GM19023 (cell line): ENCODE data around the gene CAMKMT.
A peak's percentile ranks its signal among the peaks of the same experiment; 100 is the strongest.

Experiments
- ATAC-seq: cut with Tn5 transposase; IDR thresholded peaks from one replicate; pipeline ENCODE4 v1.9.1; 2021; ENCODE audit warnings: mild to moderate bottlenecking, moderate library complexity; ENCODE audit not compliant: unreplicated experiment

The CAMKMT gene

DNA sequence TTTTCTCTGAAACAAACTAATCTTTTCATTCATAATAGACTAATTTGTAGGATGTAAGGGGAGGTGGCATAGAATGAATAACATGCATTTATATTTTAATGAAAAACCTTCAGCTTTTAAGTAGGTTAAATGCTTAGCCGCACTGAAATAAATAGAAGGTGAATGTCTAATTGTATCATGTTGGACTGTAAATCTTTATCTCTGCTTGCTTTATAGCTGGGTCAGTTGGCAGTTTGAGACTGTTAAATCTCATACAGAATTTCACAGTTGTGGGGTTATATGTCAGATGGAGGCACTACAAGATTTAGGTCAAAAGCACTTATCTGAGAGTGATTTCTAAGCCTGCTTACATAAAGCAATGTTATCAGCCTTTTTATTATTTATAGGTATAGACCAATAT, 405.0 kb downstream of the CAMKMT start:
- ATAC-seq, result no peak

DNA sequence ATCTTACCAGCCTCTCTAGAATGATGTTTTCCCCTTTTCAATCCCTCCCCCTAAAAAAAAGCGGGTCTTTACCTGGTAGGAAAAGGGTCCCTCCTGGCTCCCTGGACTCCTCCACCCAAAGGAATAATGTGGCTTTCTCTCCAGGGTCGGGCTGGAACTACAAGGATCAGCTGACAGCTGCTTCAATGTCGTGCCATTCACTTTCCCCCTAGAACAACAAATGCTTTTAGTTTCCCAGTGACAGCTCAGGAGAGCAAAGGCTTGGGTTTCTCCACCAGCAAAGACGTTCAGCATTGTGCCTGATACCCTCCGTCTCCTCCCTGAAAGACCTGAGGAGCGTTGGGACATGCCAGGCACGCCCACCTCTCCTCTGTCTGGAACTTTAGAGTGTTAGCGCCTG, 405.9 kb downstream of the CAMKMT start:
- no peak for ATAC-seq

DNA sequence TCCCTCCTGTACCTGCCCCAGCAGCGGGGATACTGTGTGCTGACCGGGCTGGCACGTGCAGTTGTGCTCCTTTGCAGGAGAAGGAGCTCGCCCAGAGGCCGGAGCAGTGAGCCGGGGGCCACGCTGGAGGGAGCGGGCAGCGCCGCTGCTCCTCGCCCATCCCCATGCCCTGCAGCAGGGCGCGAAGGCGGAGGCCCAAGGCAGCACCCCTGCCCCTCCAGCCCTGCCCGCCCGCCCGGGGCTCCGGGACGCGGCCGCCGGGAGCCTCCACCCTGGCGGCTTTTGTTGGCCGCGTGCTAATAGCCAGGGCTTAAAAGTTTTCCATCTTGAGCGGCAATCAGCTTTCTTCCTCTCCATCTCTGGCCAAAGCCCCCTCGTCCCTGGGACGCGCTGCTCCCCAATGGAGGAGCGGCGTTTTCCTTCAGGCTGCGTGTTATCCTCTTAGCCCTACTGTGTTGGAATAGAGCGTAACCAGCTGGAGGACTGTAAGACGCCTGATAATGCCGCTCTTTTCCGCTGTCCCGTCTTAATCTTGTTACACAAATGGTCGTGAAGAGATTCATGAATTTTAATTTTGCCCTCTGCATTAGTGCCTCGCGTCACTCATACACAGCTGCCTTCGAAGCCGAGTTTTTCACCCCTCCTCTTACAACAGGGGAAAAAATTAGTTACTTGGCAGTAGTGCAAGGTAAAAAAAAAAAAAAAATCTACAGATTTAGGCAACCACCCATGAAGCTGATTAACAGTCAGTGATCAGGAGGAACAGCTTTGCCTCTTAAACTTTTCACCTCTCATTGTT, 406.9 kb downstream of the CAMKMT start:
- ATAC-seq, result no peak

DNA sequence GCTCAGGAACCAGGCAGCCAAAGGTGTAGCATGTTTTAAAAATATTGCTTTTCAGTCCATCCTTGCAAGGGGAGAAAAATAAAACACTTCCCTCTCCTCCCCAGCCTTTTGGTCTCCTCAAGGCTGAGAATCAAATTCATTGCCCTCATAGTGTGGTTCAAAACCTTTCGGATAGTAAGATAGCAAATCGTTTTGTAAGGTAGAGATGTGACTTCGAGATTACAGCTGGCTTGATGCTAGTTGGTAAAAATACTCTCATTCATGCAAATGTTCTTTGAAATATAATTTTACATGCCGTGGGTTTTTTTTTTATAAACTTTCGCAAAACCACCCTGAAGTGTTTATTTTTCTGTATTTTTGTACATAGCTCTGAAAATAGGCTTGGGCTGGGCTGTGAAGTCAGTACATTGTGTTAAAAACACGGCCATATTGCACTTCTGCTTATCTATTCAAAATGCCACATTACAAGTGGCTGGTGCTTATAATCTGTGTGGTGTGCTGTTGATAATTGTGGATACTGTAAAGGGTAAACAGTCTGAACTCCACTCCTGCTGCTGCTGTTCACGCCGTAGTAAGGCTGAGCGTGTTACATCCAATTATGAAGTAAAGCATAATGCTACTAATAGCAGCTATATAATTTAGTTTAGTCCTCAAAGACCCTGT, 407.7 kb downstream of the CAMKMT start:
- no peak for ATAC-seq

DNA sequence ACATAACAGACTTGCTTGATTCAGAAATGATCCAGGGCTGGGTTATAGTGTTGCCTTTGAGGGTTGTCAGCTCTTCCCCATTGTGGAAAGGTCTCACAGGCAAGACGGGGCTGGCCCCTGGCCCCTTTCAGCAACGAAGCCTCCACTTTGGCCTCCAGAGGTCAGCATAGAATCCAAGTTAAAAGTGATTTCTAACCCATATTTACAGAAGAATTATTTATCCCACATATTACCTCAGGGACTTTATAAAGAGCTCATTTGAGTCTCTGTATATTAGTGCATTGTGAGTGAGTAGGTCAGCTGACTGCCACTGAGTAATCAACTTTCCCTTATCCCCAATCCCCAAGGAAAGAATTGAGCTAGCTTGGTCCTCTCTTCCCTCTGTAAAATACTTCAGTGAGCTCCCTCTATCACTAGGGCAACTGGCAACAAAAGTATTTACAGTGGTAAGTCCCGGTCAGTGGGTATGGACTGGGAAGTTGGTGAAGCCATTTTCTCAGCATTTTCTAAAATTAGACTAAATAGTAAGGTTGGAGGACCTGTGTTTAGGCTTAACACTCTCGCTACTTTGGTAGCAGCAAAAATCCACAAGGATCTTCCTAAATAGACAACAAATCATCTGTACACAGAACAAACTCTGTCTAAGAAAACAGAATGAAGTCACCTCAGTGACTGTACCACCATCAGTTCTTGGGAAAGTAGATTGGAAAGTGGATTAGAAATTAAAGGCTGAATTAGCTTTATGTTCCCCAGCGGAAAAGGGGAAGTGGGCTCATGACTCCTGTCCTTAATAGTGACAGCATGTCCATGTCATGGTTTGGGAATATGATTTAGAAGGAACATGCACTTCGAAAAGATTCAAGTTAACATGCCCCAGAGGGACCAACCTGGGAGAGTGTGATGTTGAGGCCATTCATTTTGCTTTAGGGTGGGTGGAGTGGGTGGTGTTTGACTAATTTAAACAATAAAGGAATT, 408.8 kb downstream of the CAMKMT start:
- no peak for ATAC-seq

DNA sequence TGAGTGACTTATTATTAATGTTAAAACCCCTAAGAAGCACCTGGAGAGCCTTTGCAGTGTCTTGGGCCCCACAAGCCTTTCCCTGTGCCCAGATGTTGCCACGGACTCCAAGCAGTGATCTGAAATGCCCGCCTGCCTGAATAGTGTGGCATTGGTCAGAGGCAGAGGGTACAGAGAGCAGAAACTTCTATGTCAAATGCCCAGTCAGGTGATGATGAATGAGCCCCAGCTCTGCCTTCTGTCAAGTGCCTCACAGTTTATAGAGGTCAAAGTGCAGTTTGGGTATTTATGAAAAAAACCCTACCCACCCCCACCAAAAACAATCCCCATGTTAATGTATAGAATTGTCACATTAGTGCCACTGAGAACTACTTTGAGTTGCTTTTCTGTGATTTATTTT, 409.8 kb downstream of the CAMKMT start:
- ATAC-seq, result no peak

DNA sequence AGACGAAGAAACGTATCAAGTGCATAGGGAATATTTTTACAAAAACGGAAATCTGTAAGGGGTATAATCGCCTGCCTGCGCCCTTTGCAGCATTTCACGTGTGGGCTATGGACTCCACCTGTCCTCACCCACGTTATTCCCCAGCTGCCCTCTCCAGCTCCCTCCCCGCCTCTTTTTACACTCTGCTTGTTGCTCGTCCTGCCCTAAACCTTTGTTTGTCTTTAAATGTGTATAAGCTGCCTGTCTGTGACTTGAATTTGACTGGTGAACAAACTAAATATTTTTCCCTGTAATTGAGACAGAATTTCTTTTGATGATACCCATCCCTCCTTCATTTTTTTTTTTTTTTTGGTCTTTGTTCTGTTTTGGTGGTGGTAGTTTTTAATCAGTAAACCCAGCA, 410.4 kb downstream of the CAMKMT start:
- ATAC-seq, result no peak

DNA sequence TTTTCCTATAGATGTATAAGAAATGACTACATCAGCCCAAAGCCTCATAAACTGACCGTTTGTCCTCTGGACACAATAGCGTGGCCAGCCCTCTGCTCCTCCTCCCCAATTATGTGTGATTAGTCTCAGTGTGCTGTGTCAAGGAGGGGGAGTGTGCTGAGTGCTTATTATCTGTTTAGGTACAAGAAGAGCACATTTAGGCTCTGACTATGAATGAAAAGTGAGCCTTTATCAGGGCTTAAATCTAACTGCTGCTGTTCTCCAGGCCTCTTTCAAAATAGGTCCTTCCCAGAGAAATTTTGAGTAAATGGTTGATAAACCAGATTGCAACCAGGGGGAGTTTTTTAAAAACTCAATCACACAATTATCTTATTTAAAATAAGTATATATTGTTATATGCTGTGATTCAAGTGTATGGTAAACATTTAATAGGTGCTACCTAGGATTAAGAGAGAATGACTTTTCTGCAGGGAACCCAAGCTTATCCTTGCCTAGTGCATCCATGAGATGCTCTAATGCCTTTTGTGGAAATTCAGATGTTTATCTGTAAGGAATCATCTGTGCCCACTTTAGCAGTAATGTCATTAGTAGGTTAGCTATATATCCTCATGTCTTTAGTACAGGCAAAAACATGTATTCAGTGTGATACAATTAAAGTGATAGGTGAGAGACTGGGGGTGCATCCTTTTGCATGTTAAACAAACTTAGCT, 411.1 kb downstream of the CAMKMT start:
- no peak for ATAC-seq

DNA sequence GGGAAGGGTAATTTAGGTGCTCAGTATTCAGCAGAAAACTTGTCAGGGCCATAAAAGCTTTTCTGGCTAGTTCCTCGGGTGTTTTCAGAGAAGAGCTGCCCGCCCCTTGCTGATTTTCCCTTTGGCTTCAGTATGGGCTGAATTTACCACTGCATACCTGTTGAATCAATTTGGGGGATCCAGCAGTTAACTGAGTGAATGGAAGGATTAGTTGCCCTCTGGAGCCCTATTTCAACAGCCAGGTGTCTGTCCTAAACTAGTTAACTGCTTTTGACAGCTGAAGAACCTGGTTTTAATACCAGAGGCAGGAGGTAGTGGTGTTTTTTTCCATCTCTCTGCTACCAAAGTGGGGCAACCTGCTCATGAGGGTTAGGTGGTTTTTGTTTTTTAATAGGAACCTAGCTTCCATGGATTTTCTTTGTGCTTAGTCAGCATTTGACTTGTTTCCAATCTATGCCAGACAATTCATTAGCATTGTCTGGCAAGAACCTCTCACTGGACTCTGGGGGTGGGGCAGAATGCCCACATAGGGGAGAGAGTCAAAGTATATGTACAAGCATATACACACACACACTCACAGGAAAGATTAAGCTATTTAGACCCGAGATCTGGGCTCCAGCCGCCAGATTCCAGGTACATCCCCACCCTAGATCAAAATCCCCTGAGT, 413.2 kb downstream of the CAMKMT start:
- no peak for ATAC-seq

DNA sequence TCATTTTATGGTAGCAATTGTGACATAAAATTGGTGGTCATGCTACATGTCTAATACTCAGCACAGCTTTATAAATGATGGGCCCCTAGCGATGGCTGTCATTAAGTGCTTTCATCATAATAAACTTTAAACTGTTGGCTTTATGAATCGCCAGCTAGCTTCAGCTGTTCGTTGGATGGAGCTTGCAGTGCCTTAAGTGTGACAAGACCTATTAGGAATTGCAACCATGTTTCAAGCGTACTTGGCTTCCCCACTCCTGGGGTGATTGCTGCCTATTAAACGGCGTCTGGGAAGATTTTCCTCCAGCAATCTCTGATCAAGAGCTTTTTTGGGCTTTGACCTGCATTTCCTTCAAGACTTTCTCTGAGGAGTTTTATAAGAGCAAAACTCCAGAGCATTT, 415.3 kb downstream of the CAMKMT start:
- ATAC-seq, result no peak

DNA sequence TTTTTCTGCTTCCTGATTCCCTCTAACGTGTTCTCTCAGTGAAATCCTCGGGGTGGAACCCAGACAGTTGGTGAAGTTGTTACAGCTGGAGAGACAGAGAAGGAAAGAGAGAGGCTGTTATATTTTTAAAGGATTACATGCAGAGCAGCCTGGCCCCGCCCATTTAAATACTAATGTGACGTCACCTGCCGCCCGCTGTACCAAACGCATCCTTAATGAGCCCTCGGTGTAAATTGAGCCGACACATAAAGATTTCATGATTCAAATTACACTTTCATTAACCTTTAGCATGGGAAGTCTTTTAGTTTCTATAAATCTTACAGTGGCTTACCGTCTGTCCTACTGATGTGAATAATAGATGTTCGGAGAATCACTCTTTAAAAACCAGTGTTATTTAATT, 415.8 kb downstream of the CAMKMT start:
- ATAC-seq, result no peak

DNA sequence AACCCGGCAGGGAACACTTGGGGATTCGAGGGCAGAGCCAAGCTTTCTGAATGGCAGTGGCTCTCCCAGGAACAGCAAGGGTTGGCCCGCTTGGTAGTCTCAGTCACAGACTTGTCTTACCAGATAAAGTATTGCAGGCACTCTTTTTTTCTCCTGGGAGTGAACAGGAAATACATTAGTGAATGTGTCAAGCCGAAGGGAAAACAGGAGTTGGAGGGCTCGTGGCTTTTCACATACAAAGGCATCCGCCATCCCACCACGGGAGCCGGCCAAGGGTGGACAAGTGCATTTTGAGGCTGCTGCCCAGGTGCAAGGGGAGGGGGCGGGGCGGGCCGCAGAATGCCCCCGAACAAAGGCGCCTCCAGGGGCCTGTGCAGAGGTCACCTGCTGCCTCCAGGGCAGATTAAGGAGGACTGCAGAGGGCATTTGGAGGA, 416.5 kb downstream of the CAMKMT start:
- peak; percentile 48 for ATAC-seq

DNA sequence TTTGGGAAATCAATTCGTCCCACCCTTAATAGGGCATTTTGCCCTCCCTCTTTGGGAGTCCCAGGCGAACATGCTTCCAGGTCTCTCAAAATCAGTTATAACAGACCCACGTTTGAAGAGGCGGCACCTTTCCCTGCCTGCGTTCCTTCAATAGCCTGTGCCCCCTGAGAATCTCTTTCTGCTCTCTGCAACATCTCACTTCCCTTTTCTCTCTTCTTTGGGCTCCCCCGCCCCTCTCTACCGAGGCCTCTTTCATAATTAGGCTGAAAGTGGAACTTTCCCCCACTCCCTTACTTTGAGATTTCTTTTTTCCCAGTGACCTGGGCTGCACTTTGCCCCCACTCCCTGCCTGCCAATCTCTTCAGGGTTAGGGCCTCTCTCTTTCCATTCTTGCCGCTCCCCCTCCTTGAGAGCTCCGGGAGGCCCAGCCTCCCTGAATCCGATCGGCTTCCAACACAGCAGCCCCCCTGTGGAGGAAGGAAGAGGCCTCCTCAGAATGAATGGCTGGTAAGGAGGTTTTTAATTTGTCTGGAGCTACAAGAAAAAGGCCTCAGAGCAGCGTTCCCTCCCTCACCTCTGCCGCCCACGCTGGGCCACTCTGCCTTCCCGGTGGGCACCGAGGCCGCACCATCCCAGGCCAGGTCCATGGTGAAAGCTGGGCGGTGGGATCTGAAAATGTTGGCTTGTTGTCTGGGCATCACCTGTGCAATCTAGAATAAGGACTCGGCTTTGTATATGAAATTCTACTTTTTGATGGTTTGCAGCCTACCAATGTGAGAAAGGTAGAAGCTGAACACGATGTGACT, 417.1 kb downstream of the CAMKMT start:
- ATAC-seq, result peak; percentile 95

DNA sequence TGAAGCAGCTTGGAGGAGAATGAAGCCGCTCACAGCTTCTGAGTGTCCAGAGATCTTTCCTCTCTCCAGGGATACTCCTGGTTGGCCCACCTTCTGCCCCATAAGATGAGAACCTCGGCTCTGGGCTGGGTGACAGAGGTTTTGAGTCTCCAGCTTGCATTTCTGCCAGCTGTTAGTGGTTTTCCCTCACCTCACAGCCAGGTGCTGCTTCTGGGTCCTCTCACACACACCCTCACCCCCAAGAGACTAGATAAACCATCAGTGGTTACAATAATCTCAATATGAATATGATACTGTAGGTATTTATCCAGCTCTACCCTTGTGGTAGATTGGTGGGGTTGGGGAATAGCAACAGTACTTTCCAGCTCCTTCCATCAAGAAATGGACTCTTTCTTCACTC, 418.0 kb downstream of the CAMKMT start:
- no peak for ATAC-seq

DNA sequence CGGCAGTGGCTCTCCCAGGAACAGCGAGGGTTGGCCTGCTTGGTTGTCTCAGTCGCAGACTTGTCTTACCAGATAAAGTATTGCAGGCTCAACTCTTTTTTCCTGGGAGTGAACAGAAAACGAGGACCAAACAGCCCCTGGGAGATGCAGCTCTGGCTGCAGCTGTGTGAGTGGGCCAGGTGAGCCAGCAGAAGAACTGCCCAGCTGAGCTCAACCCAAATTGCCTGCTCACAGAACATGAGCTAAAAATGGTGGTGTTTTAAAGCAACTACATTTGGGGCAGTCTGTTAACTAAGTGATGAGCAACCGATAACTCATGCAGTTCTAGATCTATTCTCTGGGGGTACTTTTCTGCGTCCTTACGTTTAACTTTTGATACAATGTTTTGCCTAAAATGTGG, 418.7 kb downstream of the CAMKMT start:
- no peak for ATAC-seq

DNA sequence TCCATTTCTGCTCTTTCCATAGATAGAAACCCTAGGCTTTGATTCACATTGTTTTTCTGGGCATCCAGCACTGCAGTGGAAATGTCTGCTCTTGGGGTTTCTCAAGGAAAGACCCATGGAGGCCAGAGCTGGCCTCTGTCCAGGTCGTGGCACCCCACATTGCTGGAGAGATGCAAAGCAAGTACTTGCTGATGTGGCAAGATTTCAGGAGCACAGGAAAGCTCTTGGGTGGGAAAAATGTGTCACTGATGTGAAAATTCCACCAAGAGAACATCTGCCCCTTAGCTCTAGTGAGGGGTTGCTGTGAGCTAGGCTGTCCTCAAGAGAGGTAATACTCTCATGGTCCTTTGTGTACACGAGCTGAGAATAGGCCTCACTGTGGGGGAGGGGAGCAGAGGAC, 423.7 kb downstream of the CAMKMT start:
- ATAC-seq, result no peak

DNA sequence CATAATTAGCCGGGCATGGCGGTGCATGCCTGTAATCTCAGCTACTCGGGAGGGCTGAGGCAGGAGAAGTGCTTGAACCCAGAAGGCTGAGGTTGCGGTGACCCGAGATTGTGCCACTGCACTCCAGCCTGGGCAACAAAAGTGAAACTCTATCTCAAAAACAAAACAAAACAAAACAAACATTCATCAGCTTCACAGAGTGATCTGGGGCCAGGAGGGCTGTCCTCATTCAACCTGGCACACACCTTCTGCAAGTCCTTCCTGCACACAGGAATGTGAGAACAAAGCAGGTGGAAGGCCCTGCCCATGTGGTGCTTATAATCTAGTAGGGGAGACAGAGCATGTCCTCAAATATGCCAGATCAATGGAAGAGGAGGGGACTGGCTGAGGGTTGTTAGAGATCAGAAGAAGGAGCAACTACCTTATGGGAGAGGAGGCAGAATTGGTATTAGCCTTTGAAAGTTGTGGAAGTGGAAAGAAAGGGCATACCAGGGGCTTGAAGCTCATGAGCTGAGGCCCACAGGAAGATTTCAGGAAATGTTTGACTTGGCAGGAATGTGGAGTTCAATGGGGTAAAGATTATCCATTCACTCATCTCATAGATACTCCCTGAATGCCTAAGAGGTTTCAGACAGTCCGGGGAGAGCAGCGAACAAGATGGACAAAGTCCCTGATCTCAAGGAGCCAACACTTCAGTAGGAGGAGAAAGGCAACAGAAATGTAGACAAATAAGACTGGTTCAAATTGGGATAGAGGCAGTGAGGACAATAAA, 424.5 kb downstream of the CAMKMT start:
- no peak for ATAC-seq

DNA sequence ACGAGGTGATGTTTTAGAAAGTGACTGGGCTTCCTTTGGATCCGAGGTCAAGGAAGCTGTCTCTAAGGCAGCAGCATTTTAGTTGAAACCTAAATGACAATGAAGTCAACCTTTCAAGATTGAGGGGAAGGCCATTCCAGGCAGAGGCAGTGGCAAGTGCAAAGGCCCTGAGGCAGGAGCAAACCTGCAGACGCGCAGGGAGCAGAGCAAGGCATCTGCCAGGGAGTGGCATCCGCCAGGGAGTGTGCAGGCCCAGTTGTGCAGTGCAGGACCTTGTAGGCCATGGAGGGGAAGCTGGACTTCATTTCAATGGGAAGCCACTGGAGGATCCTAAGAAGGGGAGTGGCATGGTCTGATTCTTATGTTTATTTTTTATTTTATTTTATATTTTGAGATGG, 425.1 kb downstream of the CAMKMT start:
- ATAC-seq, result no peak

DNA sequence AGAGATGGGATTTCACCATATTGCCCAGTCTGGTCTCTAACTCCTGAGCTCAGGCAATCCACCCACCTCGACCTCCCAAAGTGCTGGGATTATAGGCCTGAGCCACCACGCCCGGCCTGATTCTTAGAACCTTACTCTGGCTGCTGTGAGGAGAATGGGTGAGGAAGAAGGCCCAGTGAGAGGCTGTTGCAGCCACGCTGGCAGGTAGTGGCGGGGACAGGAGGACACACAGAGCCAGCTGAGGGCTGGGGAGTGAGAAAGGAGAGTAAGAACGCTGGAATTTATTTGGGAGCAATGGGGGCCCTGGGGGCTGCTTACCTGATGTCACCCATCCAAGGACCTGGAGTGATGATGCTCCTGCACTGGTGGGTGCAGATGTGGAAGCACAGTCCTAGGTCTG, 425.9 kb downstream of the CAMKMT start:
- no peak for ATAC-seq
